ENCODE data around the gene ATP9A. TPM values are rescaled to one million over a fixed set of nuclear protein-coding genes. Genes with fewer than 3 reads are reported as not detected.

Gene ATP9A
- total and polyA plus RNA-seq, 2 of the 8 experiments (the other 6 are each of a cell fraction or from before 2014, with no cell fraction given) = 5.0 to 6.4 TPM

- TF ChIP-seq CTCF (IDR thresholded peaks at IDR 0.05; ENCODE audit: control extremely low read depth in 1 of 3, insufficient read depth in 1 of 3, low read depth in 1 of 3, low read length in 3 of 3) = no peak
- TF ChIP-seq CHD2 (IDR thresholded peaks at IDR 0.05; ENCODE audit: low read length) = no peak
- no peak for TF ChIP-seq KDM4A (IDR thresholded peaks at IDR 0.05; ENCODE audit: low read depth, low read length, severe bottlenecking)
- no peak for TF ChIP-seq KDM1A (IDR thresholded peaks at IDR 0.05; ENCODE audit: borderline replicate concordance, low read length)
- no peak for TF ChIP-seq SIRT6 (IDR thresholded peaks at IDR 0.05; ENCODE audit: low read length)
- no peak for TF ChIP-seq HDAC2 (IDR thresholded peaks at IDR 0.05; ENCODE audit: borderline replicate concordance in 1 of 2, low read depth in 2 of 2, low read length in 2 of 2)
- no peak for TF ChIP-seq TEAD4 (IDR thresholded peaks at IDR 0.05; ENCODE audit: low read depth, low read length)
Observed at GRCh38 chr20:51661609-51662178, 106.5 kb downstream of the ATP9A start (continued).

Measured in H1 (cell line).